PC-3 (cell line): Measurements from ENCODE around the gene MAD2L1BP. TPM values are rescaled to one million over a fixed set of nuclear protein-coding genes. Genes with fewer than 3 reads are reported as not detected.

Source experiments
- ATAC-seq: fragments of 200-7000 bp; cut with Tn5 transposase; 2 replicates; pipeline ENCODE4 v1.9.1; 2020; ENCODE audit warnings: mild to moderate bottlenecking, moderate library complexity
- BruUV-seq: library from RNA; stranded (reverse); fragments of 400-500 nt; replicated peaks from 2 replicates; lab custom pipeline; 2021; lab: Mats Ljungman, UMichigan
- CTCF ChIA-PET: fragments of 300-600 bp; sonication (Branson Sonifier 250); formaldehyde crosslinking; loops from one replicate; lab custom pipeline; 2022; ENCODE audit warnings: antibody characterized with exemption; lab: Charles Lee
- POLR2A ChIA-PET: fragments of 300-600 bp; sonication (Branson Sonifier 250); formaldehyde crosslinking; loops from one replicate; lab custom pipeline; 2022; ENCODE audit warnings: antibody characterized with exemption; ENCODE audit not compliant: unreplicated experiment; lab: Charles Lee
- DNase-seq: peaks from one replicate; pipeline ENCODE4 v3.0.0-alpha.2; 2015
- H2AFZ ChIP-seq: fragments of 300-600 bp; sonication (generic); 2 replicates; pipeline ENCODE4 v1.6.0; 2016; ENCODE audit warnings: antibody characterized with exemption, low read length
- H3F3A ChIP-seq: fragments of 300-600 bp; sonication (generic); one replicate; pipeline ENCODE4 v1.6.0; 2017; ENCODE audit warnings: antibody characterized with exemption, low read length, control low read depth, mild to moderate bottlenecking; ENCODE audit not compliant: unreplicated experiment
- H3K27ac ChIP-seq: fragments of 300-600 bp; sonication (generic); 2 replicates; pipeline ENCODE4 v1.5.1; 2016; ENCODE audit warnings: mild to moderate bottlenecking, low read length
- H3K27me3 ChIP-seq: fragments of 300-600 bp; sonication (generic); 2 replicates; pipeline ENCODE4 v1.6.1; 2016; ENCODE audit warnings: low read length, mixed read lengths
- H3K36me3 ChIP-seq: fragments of 300-600 bp; sonication (generic); 2 replicates; pipeline ENCODE4 v1.6.1; 2016; ENCODE audit warnings: low read depth, mixed run types, low read length, mixed read lengths
- H3K4me1 ChIP-seq: fragments of 300-600 bp; sonication (generic); 2 replicates; pipeline ENCODE4 v1.5.1; 2016; ENCODE audit warnings: low read length; ENCODE audit not compliant: insufficient read depth
- H3K4me2 ChIP-seq: fragments of 300-600 bp; sonication (generic); 2 replicates; pipeline ENCODE4 v1.6.0; 2016; ENCODE audit warnings: low read length
- H3K4me3 ChIP-seq: fragments of 300-600 bp; sonication (generic); 2 replicates; pipeline ENCODE4 v1.5.1; 2016; ENCODE audit warnings: mild to moderate bottlenecking, low read length, mixed read lengths
- H3K79me2 ChIP-seq: fragments of 300-600 bp; sonication (generic); 2 replicates; pipeline ENCODE4 v1.6.1; 2017; ENCODE audit warnings: low read length, mixed read lengths
- H3K9ac ChIP-seq: fragments of 300-600 bp; sonication (generic); 2 replicates; pipeline ENCODE4 v1.6.0; 2016; ENCODE audit warnings: mild to moderate bottlenecking, low read length
- H3K9me2 ChIP-seq: fragments of 300-600 bp; sonication (generic); replicated peaks from 2 replicates; pipeline ENCODE4 v1.6.1; 2016; ENCODE audit warnings: mixed run types, low read length, mixed read lengths
- H3K9me3 ChIP-seq: fragments of 300-600 bp; sonication (generic); 2 replicates; pipeline ENCODE4 v1.6.1; 2016; ENCODE audit warnings: low read length, mixed read lengths
- H4K20me1 ChIP-seq: fragments of 300-600 bp; sonication (generic); 2 replicates; pipeline ENCODE4 v1.6.1; 2016; ENCODE audit warnings: low read length, mixed read lengths
- EZH2 ChIP-seq: fragments of 300-600 bp; sonication (generic); IDR thresholded peaks from one replicate; pipeline ENCODE4 v1.6.1; 2017; ENCODE audit warnings: antibody characterized with exemption, mild to moderate bottlenecking, low read length; ENCODE audit not compliant: unreplicated experiment
- EZH2phosphoT487 ChIP-seq: fragments of 300-600 bp; sonication (generic); IDR thresholded peaks from 2 replicates; pipeline ENCODE4 v1.6.1; 2018; ENCODE audit warnings: mild to moderate bottlenecking, antibody characterized with exemption, low read length, borderline replicate concordance
- intact Hi-C: fragments of 100-400 bp; cut with micrococcal nuclease; formaldehyde crosslinking; loops from 2 replicates; pipeline ENCODE4 v1.9.0; 2023
- total RNA-seq: library from RNA; depleted of rRNA; stranded (reverse); fragments of >200 nt; gene quantifications from 2 replicates; pipeline ENCODE4 v1.2.3, GENCODE V29; 2014
- TF ChIP-seq, protein P1 (sequence below): fragments of 300-600 bp; sonication (generic); conservative IDR thresholded peaks from 2 replicates; pipeline ENCODE4 v1.5.1; 2017; ENCODE audit warnings: antibody characterized with exemption, low read depth, mild to moderate bottlenecking, low read length

The MAD2L1BP gene
- total RNA-seq, 1 experiment from 2014 or later, result 40.9 TPM

DNA sequence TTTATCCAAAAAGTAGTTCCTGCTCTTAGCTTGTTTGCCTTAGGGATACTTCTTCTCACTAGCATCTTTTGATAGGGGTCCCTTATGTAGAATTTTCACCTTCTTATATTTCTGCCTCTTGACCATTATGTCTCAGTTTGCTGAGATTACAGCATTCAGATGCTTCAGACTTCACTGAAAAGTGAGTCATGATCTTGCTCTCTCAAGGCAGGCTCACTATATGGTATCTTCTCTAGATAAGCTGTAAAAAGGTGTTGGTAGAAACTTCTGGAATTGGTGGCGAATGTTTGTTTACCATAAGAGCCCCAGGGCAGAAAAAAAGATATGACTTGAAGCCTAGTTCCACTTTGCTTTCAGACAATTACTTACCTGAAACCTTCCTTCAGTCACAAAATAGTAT, 26.2 kb upstream of the MAD2L1BP start:
- ChIA-PET CTCF (no interaction called here), POLR2A (no interaction called here)
- Histone ChIP-seq H3F3A (no peaks in the 10 kb centered on the region), H3K9me3 (no peaks in the 10 kb centered on the region), H3K4me3 (no peak overlapping the region), H3K4me2 (no peak overlapping the region), H3K9me2 (no peaks in the 10 kb centered on the region), H3K79me2 (no peaks in the 10 kb centered on the region), H3K36me3 (peaks cover 10% of the 10 kb centered on the region), H3K4me1 (peaks cover 2% of the 10 kb centered on the region; the same call in 1 of the 2 replicates), H2AFZ (no peak overlapping the region), H3K27ac (no peak overlapping the region), H3K9ac (no peak overlapping the region), H3K27me3 (no peaks in the 10 kb centered on the region), H4K20me1 (no peaks in the 10 kb centered on the region)
- TF ChIP-seq EZH2phosphoT487 (no peak), EZH2 (no peak)
- TF ChIP-seq, protein P1, sequence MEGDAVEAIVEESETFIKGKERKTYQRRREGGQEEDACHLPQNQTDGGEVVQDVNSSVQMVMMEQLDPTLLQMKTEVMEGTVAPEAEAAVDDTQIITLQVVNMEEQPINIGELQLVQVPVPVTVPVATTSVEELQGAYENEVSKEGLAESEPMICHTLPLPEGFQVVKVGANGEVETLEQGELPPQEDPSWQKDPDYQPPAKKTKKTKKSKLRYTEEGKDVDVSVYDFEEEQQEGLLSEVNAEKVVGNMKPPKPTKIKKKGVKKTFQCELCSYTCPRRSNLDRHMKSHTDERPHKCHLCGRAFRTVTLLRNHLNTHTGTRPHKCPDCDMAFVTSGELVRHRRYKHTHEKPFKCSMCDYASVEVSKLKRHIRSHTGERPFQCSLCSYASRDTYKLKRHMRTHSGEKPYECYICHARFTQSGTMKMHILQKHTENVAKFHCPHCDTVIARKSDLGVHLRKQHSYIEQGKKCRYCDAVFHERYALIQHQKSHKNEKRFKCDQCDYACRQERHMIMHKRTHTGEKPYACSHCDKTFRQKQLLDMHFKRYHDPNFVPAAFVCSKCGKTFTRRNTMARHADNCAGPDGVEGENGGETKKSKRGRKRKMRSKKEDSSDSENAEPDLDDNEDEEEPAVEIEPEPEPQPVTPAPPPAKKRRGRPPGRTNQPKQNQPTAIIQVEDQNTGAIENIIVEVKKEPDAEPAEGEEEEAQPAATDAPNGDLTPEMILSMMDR, result no peak
- BruUV-seq, result no TSS peak
- intact Hi-C loops, result no loop called here
- no peak for DNase-seq
- no peak for ATAC-seq

DNA sequence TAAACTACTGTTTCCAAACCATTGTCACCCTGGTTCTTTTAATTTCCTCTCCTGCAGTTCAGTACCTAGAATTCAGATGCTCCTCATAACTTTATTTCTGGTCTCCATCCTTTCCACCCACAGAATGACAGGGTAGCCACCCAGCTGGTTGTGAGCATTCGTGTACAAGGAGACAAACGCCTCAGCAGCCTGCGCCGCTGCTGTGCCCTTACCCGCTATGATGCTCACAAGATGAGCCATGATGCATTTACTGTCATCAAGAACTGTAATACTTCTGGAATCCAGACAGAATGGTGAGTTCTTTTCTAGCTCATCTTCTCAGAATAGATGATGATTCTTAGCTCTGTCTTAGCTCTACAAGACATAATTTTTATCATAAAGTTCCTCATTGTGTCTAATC, 25.2 kb upstream of the MAD2L1BP start:
- H3K27ac ChIP-seq, result no peak overlapping the region
- no peak overlapping the region for H2AFZ ChIP-seq
- intact Hi-C loops, result no loop called here
- ChIA-PET CTCF (no interaction called here), POLR2A (interaction anchor here (0.5 kb wide), 1 partner anchor 9 kb away, joined by 4 read pairs; no protein-coding TSS in a partner anchor)
- no peaks in the 10 kb centered on the region for H3K9me3 ChIP-seq
- no peak for DNase-seq
- no peaks in the 10 kb centered on the region for H3K27me3 ChIP-seq
- H3K4me2 ChIP-seq, result no peak overlapping the region
- no peak overlapping the region for H3K4me3 ChIP-seq
- no peaks in the 10 kb centered on the region for H4K20me1 ChIP-seq
- TF ChIP-seq EZH2 (no peak), EZH2phosphoT487 (no peak)
- TF ChIP-seq, protein P1, result no peak
- H3K4me1 ChIP-seq, result no peaks in the 10 kb centered on the region
- peaks cover 3% of the 10 kb centered on the region; the same call in 1 of the 2 replicates for H3K36me3 ChIP-seq
- no peaks in the 10 kb centered on the region for H3F3A ChIP-seq
- BruUV-seq, result no TSS peak
- no peaks in the 10 kb centered on the region for H3K79me2 ChIP-seq
- H3K9ac ChIP-seq, result no peak overlapping the region
- no peaks in the 10 kb centered on the region for H3K9me2 ChIP-seq
- no peak for ATAC-seq

DNA sequence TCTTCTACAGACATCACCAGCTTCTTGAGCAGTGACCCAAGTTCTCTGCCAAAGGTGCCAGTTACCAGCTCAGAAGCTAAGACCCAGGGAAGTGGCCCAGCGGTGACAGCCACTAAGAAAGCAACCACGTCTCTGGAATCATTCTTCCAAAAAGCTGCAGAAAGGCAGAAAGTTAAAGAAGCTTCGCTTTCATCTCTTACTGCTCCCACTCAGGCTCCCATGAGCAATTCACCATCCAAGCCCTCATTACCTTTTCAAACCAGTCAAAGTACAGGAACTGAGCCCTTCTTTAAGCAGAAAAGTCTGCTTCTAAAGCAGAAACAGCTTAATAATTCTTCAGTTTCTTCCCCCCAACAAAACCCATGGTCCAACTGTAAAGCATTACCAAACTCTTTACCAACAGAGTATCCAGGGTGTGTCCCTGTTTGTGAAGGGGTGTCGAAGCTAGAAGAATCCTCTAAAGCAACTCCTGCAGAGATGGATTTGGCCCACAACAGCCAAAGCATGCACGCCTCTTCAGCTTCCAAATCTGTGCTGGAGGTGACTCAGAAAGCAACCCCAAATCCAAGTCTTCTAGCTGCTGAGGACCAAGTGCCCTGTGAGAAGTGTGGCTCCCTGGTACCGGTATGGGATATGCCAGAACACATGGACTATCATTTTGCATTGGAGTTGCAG, 21.8 kb upstream of the MAD2L1BP start:
- Histone ChIP-seq H3K27ac (no peak overlapping the region), H3F3A (peaks cover under 1% of the 10 kb centered on the region), H3K9ac (no peak overlapping the region), H3K4me1 (no peaks in the 10 kb centered on the region), H3K9me2 (no peaks in the 10 kb centered on the region), H3K9me3 (no peaks in the 10 kb centered on the region), H3K4me3 (no peak overlapping the region), H3K36me3 (no peaks in the 10 kb centered on the region; the same call in 1 of the 2 replicates), H4K20me1 (no peaks in the 10 kb centered on the region), H3K4me2 (no peak overlapping the region), H3K27me3 (no peaks in the 10 kb centered on the region), H2AFZ (no peak overlapping the region), H3K79me2 (no peaks in the 10 kb centered on the region)
- intact Hi-C loops, result no loop called here
- DNase-seq, result no peak
- ChIA-PET POLR2A (no interaction called here), CTCF (no interaction called here)
- ATAC-seq, result peak; percentile 33; the same call in 1 of the 2 replicates
- TF ChIP-seq, protein P1, result no peak
- no peak for TF ChIP-seq EZH2
- no peak for TF ChIP-seq EZH2phosphoT487
- BruUV-seq, result no TSS peak
